Activated naive CD8-positive, alpha-beta T cell treated with anti-CD3 and anti-CD28 coated beads for 36 hours (primary cell): ENCODE results near the gene HP. TPM values are rescaled to one million over a fixed set of nuclear protein-coding genes. Genes with fewer than 3 reads are reported as not detected.
"Not testable (repeated sequence)": the region's sequence is repeated elsewhere in the genome, so short reads cannot be mapped to it uniquely, and the experiment has no call there.

Experiments
- DNase-seq: peaks from one replicate; pipeline ENCODE4 v3.0.0; 2021
- H3K27ac Mint-ChIP-seq: one replicate; pipeline ENCODE4 v1.8.0; 2022; ENCODE audit warnings: mild to moderate bottlenecking, moderate library complexity, mixed read lengths
- H3K27me3 Mint-ChIP-seq: one replicate; pipeline ENCODE4 v1.8.0; 2022; ENCODE audit warnings: mild to moderate bottlenecking, mixed read lengths
- H3K36me3 Mint-ChIP-seq: one replicate; pipeline ENCODE4 v1.8.0; 2021; ENCODE audit warnings: mild to moderate bottlenecking, mixed read lengths
- H3K4me1 Mint-ChIP-seq: one replicate; pipeline ENCODE4 v1.8.0; 2021; ENCODE audit warnings: mixed read lengths
- H3K4me3 Mint-ChIP-seq: one replicate; pipeline ENCODE4 v1.8.0; 2022; ENCODE audit warnings: mild to moderate bottlenecking, moderate library complexity, mixed read lengths
- H3K9me3 Mint-ChIP-seq: one replicate; pipeline ENCODE4 v1.8.0; 2022; ENCODE audit warnings: mixed read lengths
- total RNA-seq, 2 experiments: library from RNA; stranded (reverse); gene quantifications; one replicate each; pipeline ENCODE4 v1.2.3, GENCODE V29; 2021

Gene HP
- total RNA-seq, 2 experiments from 2014 or later: not detected

GRCh38 chr16:72025404-72026114 is 28.7 kb upstream of the HP start:
- Mint-ChIP-seq H3K4me1 (no peaks in the 10 kb centered on the region), H3K36me3 (peaks cover 4% of the 10 kb centered on the region), H3K27me3 (no peaks in the 10 kb centered on the region), H3K4me3 (no peak overlapping the region), H3K27ac (peak overlapping the region; percentile 3), H3K9me3 (no peaks in the 10 kb centered on the region)
- DNase-seq: no peak

GRCh38 chr16:72027669-72028378 is 26.5 kb upstream of the HP start:
- Mint-ChIP-seq H3K27me3 (no peaks in the 10 kb centered on the region), H3K36me3 (peaks cover 2% of the 10 kb centered on the region), H3K9me3 (no peaks in the 10 kb centered on the region), H3K27ac (no peak overlapping the region), H3K4me1 (no peaks in the 10 kb centered on the region), H3K4me3 (no peak overlapping the region)
- no peak for DNase-seq

DNA sequence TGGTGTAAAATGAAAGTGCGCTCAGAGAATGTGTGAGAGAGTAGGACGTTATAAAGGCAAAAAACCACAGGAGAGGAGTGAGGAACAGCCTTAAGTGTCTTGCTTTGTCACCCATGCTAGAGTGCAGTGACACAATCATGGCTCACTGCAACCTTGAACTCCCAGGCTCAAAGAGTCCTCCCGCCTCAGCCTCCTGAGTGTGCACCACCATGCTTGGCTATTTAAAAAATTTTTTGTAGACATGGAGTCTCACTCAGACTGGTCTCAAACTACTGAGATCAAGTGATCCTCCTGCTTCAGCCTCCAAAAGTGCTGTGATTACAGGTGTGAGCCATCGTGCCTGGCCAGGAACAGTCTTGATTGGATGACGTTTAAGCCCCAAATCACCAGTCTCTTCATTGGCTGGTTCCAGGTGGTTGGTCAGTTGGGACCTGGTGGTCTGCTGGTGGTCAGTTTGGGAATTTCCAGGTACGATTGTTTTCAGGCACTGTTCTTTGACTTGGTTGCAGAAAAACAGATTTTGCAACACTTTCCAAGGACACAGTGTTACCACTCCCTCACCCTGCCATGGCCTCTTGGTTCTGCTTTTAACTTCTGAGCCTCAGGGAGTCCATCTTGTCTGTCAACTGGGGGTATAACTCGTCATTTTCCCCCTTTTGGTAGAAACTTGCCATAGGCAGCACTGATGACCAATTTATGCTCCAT is 24.6 kb upstream of the HP start:
- H3K4me1 Mint-ChIP-seq: no peaks in the 10 kb centered on the region
- peaks cover 2% of the 10 kb centered on the region for H3K36me3 Mint-ChIP-seq
- no peak overlapping the region for H3K27ac Mint-ChIP-seq
- no peaks in the 10 kb centered on the region for H3K9me3 Mint-ChIP-seq
- H3K4me3 Mint-ChIP-seq: no peak overlapping the region
- no peak for DNase-seq
- no peaks in the 10 kb centered on the region for H3K27me3 Mint-ChIP-seq

- Mint-ChIP-seq H3K4me1 (no peaks in the 10 kb centered on the region), H3K4me3 (no peak overlapping the region), H3K27me3 (no peaks in the 10 kb centered on the region), H3K9me3 (no peaks in the 10 kb centered on the region), H3K27ac (no peak overlapping the region), H3K36me3 (peaks cover 2% of the 10 kb centered on the region)
- no peak for DNase-seq
Measured at GRCh38 chr16:72033437-72033836, 20.9 kb upstream of the HP start.

DNA sequence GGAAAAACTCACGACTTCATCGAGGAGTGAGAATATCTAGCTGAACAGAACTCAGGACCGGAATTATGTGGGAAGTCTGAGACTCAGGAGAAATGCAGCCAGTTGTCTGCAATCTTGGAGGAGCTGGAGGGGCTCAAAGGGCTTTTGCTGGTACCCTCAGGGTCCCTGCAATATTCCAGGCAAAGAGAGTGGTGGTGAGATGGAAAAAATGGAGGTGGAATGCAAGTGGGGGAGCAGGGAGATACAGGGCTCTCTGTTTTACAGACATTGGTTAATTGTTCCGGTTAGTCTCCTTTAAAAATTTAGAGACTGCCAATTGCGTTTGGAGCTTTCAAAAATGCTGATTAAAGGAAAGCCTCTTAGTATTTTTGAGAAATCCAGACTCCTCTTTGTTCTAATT is 18.2 kb upstream of the HP start:
- H3K36me3 Mint-ChIP-seq: peaks cover 4% of the 10 kb centered on the region
- no peaks in the 10 kb centered on the region for H3K27me3 Mint-ChIP-seq
- H3K27ac Mint-ChIP-seq: no peak overlapping the region
- no peak overlapping the region for H3K4me3 Mint-ChIP-seq
- no peaks in the 10 kb centered on the region for H3K9me3 Mint-ChIP-seq
- no peaks in the 10 kb centered on the region for H3K4me1 Mint-ChIP-seq
- no peak for DNase-seq

DNA sequence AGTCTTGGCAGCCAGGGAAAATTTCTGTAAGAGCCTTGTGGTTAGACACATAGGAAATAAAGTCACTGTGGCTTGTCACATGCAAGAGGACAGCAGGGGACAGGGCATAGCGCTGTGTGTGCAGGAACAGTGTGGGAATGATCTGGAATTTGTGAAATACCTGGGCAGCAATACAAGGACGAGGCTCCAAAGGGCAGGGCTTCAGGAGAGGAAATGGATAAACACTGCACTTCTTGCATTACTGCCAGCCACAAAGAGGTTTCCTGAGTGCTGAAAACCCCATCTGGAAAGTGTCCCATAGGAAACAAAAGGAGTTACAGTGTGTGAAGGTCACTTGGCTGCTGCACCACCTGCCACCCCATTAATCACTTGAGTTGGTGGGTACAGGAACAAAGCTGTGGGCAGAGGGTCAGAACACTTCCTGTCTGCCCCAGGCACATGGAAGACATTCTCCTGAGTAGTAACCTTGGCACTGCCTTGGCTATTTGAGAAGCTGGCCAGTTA is 12.1 kb upstream of the HP start:
- H3K36me3 Mint-ChIP-seq: peaks cover 14% of the 10 kb centered on the region
- no peak overlapping the region for H3K27ac Mint-ChIP-seq
- DNase-seq: no peak
- H3K4me1 Mint-ChIP-seq: no peaks in the 10 kb centered on the region
- no peaks in the 10 kb centered on the region for H3K27me3 Mint-ChIP-seq
- no peak overlapping the region for H3K4me3 Mint-ChIP-seq
- H3K9me3 Mint-ChIP-seq: no peaks in the 10 kb centered on the region

DNA sequence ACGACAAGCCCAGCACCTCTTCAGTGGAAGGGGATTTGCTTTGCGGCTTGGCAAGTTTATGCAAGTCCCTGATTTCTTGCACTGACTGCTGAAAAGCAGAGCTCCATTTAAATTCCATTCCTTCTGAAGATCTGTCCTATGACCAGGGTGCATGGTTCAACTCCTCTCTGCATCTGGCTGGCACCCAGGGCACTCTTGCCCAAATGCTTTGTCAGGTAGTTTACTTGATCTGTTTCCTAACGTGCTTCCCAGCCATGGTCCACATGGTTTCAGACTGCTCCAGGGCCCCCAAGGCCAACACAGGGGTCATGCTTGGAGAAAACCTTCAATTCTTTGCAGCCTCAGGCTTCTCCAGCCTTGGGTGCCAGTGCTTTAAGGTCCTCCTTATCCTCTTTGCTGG is 11.2 kb upstream of the HP start:
- no peaks in the 10 kb centered on the region for H3K27me3 Mint-ChIP-seq
- no peak for DNase-seq
- H3K4me1 Mint-ChIP-seq: no peaks in the 10 kb centered on the region
- H3K4me3 Mint-ChIP-seq: no peak overlapping the region
- H3K27ac Mint-ChIP-seq: no peak overlapping the region
- no peaks in the 10 kb centered on the region for H3K9me3 Mint-ChIP-seq
- H3K36me3 Mint-ChIP-seq: peaks cover 14% of the 10 kb centered on the region

DNA sequence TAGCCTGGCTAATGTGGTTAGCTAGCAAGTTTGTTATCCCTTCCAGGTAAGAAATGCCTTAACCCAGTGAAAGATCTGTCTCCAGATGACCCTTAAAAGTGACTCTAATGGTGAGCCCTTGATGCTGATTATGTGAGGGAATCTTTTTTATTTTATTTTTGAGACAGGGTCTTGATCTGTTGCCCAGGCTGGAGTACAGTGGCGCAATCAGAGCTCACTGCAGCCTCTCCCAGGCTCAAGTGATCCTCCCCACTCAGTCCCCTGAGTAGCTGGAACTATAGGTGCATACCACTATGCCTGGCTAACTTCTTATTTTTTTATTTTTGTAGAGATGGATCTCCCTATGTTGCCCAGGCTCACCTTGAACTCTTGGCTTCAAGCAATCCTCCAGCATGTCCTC is 10.8 kb upstream of the HP start:
- Mint-ChIP-seq H3K9me3 (no peaks in the 10 kb centered on the region), H3K4me3 (no peak overlapping the region), H3K27ac (no peak overlapping the region), H3K4me1 (no peaks in the 10 kb centered on the region), H3K27me3 (no peaks in the 10 kb centered on the region), H3K36me3 (peaks cover 14% of the 10 kb centered on the region)
- no peak for DNase-seq

- H3K36me3 Mint-ChIP-seq: peaks cover 18% of the 10 kb centered on the region
- DNase-seq: no peak
- H3K27me3 Mint-ChIP-seq: no peaks in the 10 kb centered on the region
- no peak overlapping the region for H3K27ac Mint-ChIP-seq
- H3K4me3 Mint-ChIP-seq: no peak overlapping the region
- no peaks in the 10 kb centered on the region for H3K4me1 Mint-ChIP-seq
- H3K9me3 Mint-ChIP-seq: peaks cover 4% of the 10 kb centered on the region
Measured at GRCh38 chr16:72044296-72044695, 10.0 kb upstream of the HP start.

GRCh38 chr16:72044825-72045359 is 9.4 kb upstream of the HP start:
- Mint-ChIP-seq H3K27ac (no peak overlapping the region), H3K27me3 (no peaks in the 10 kb centered on the region), H3K4me3 (no peak overlapping the region), H3K4me1 (no peaks in the 10 kb centered on the region), H3K9me3 (peaks cover 8% of the 10 kb centered on the region), H3K36me3 (peaks cover 22% of the 10 kb centered on the region)
- DNase-seq: no peak

- DNase-seq: no peak
- peaks cover 13% of the 10 kb centered on the region for H3K9me3 Mint-ChIP-seq
- no peak overlapping the region for H3K4me3 Mint-ChIP-seq
- H3K27ac Mint-ChIP-seq: no peak overlapping the region
- H3K36me3 Mint-ChIP-seq: peaks cover 10% of the 10 kb centered on the region
- H3K4me1 Mint-ChIP-seq: no peaks in the 10 kb centered on the region
- no peaks in the 10 kb centered on the region for H3K27me3 Mint-ChIP-seq
Measured at GRCh38 chr16:72049110-72049509, 5.2 kb upstream of the HP start.

DNA sequence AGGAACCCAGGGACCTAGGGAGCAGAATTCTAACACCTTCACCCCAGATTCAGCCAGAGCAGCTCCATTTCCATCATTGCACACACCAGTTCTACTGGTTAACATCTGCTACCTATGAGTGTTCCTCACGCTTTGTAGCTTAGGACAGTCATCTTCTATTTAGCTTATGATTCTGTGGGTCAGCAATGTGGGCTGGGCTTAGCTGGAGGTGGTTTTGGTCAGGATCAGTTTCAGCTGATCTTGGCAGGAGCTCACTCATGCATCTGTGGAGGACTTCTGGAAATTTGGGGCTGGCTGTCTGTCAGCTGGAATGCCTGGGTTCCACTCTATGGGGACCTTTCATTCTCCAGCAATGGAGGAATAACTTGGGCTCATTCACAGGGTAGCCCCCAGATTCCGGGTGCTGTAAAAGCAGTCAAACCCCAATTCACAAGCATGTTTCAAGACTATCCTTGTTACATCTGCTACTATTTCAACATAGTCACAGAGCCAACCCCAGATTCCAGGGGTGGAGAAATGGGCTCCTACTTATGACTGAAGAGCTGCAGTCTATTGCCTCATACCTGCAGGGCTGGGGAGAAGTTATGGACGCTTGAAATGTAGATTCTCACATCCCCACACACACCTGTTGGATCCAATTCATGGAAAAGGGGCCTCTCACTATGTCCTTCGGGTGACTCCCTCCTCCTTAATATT is 3.4 kb upstream of the HP start:
- H3K27me3 Mint-ChIP-seq: no peaks in the 10 kb centered on the region
- H3K36me3 Mint-ChIP-seq: peaks cover 10% of the 10 kb centered on the region
- peaks cover 13% of the 10 kb centered on the region for H3K9me3 Mint-ChIP-seq
- no peaks in the 10 kb centered on the region for H3K4me1 Mint-ChIP-seq
- H3K4me3 Mint-ChIP-seq: no peak overlapping the region
- H3K27ac Mint-ChIP-seq: no peak overlapping the region
- no peak for DNase-seq

GRCh38 chr16:72051818-72052217 is 2.5 kb upstream of the HP start:
- Mint-ChIP-seq H3K27ac (no peak overlapping the region), H3K4me3 (no peak overlapping the region), H3K36me3 (peaks cover 10% of the 10 kb centered on the region), H3K4me1 (no peaks in the 10 kb centered on the region), H3K27me3 (no peaks in the 10 kb centered on the region), H3K9me3 (peaks cover 13% of the 10 kb centered on the region)
- DNase-seq: no peak

- no peak for DNase-seq
- Mint-ChIP-seq H3K27ac (no peak overlapping the region), H3K4me3 (no peak overlapping the region), H3K36me3 (no peaks in the 10 kb centered on the region), H3K9me3 (no peaks in the 10 kb centered on the region), H3K27me3 (no peaks in the 10 kb centered on the region), H3K4me1 (no peaks in the 10 kb centered on the region)
Measured at GRCh38 chr16:72055911-72056310, 1.6 kb downstream of the HP start.

GRCh38 chr16:72057313-72057712 is 3.0 kb downstream of the HP start:
- not testable (repeated sequence) for H3K27me3 Mint-ChIP-seq, H3K4me1 Mint-ChIP-seq, DNase-seq, H3K9me3 Mint-ChIP-seq, H3K27ac Mint-ChIP-seq, H3K36me3 Mint-ChIP-seq, H3K4me3 Mint-ChIP-seq
